Activated CD4-positive, alpha-beta T cell treated with anti-CD3 and anti-CD28 coated beads for 1 hour (primary cell): ENCODE results near the gene KCNK15.
A peak's percentile ranks its signal among the peaks of the same experiment; 100 is the strongest.

Experiments used
- DNase-seq: peaks from one replicate; pipeline ENCODE4 v3.0.0-alpha.2; 2020

The KCNK15 gene

DNA sequence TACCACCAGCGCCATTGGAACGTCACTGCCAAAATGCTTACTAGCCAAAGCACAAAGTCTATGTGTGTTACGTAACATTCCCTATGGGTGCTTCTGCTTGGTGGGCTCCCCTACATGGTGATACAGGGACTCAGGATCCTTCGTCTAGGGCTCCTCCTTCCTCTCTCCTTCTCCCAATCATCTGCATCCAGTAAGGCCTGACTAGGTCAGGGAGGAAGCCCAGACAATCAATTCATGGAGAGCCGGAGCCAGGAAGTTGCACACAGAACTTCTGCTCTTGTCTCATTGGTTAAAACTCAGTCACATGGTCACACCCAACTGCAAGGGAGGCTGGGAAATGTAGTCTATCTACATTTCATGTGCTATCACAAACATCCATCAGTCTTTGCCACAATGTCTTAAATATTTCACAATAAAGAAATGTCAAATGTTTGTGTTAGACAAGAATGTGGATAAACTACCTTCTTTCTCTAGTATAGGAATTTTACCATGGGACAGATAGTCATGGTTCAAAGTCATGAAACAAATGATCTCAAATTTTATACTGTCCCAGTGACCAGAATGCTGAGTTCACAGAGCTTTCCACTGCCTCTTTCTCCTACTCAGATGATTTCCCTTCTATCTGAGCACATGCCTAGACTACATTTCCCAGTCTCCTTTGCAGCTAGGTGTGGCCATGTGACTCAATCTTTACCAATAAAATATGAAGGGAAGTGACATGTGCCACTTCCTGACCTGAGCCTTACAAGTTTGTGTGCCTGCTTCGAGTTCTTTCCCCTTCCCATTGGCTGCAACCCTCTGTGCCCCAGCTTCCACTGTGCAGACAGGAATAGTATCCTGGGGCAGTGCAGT is 9.3 kb upstream of the KCNK15 start:
- DNase-seq, result no peak

DNA sequence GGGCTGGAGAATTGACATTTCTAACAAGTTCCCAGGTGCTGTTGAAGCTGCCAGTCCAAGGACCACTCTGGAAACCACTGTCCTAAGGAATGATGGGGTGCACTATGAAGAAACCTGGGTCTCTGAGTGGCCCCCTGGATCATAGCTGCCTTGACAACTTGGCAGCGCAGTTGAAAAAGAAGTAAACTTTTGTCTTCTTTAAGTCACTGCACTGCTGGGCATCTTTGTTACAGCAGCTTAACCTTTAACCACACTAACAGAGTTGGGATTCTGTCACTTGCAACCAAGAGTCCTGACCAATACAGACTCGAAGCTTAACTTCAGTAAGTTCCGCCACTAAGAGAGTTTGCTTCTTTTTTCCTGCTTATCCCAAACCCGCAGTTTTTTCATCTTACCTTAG is 8.5 kb upstream of the KCNK15 start:
- no peak for DNase-seq

DNA sequence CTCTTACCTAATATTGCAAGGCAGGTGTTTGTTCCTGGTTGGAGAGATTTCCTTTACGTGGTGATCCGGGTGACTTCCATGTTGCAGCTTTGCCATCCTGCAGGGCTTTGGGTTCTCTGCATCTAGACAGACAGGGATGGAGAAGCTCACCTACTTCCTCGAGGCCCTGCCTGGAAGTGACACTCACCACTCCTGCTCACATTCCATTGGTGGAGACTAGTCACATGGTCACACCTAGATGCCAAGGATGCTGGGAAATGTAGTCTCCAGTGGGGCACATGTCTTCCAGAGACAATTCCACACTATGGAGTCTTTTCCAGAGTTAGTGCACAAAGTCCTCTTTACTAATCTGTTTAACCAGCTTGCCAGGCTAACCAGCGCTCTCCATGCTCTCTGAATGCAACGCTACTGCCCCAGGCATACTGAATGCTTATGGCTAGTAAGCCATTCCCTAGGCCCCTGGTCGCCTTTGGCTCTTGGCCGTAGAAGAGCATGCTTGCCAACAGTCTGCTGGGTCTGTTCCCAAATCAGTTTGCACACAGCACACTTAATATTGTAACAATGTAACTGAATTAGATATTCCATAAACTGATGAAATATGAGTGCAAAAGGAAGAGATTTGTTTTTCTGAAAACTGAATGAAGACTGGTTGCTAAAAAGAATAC is 6.7 kb upstream of the KCNK15 start:
- DNase-seq, result no peak

DNA sequence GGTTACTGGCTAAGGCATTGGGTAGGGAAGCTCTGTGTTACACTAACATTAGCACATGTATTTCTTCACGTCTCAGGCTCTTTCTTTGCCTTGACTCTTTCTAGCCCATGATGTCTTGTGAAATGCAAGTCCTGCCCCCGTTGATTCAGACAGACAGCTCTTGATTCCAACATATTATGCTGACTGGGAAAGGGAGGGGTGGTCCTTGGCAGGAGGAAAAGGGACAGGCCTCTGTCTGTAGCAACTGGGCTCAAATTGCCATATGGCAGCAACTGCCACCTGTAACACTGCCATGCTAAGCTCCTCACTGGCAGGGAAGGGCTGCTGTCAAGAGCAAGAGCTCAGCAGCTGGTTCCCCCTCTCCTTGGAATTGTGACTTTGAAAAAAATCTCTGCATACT is 5.7 kb upstream of the KCNK15 start:
- DNase-seq, result no peak

DNA sequence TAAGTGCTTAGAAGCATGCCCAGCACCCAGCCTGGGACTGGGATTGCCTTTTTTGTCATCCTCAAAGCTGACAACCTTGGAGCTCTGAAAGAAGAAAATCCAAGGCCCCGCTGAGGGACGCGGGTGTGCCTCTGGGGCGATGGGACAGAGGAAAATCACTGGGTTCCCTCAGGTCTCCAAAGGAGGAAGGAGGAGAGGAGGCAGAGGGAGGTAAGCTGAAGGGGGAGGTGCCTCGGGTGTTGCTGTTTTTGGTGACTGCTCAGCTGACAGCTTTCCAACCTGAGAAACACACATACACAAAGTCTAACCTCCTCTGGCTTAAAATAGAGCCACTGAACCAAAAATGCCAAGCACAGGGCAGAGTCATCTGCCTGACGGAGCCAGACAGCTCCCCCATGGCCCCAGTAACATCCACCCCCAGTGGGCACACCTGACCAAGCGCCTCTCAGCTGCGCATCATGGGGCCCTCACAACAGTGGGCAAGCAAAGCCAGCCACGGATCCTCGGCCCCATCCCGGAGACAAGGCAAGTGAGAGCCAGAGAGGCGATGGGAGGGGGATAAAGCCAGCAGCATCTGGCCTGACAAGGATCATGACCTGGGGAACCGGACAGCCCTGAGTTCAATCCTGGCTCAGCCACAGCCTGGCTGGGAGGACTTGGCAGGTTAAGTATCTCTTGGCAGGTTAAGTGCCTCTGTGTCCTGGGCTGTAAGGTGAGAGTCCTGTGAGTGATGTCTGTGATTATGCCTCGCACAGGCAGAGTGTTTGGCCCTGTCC is 3.2 kb upstream of the KCNK15 start:
- DNase-seq, result no peak

DNA sequence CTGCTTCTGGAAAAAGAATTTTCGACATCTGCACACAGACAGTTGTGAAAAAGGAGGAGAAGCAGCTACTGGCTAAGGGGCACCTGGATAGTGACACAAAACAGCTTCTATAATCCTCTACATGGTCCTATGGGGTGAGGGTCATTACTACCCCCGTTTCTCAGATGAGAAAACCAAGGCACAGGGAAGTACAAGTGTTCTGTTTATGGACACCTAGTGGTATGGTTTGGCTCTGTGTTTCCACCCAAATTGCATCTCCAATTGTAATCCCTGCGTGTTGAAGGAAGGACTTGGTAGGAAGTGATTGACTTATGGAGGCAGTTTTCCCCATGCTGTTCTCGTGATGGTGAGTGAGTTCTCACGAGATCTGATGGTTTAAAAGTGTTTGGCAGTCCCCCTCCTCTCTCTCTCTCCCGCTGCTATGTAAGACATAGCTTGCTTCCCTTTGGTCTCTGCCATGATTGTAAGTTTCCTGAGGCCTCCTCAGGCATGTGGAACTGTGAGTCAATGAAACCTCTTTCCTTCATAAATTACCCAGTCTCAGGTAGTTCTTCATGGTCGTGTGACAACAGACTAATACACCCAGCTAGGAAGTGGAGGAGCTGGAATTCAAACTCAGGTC is 2.5 kb upstream of the KCNK15 start:
- no peak for DNase-seq

DNA sequence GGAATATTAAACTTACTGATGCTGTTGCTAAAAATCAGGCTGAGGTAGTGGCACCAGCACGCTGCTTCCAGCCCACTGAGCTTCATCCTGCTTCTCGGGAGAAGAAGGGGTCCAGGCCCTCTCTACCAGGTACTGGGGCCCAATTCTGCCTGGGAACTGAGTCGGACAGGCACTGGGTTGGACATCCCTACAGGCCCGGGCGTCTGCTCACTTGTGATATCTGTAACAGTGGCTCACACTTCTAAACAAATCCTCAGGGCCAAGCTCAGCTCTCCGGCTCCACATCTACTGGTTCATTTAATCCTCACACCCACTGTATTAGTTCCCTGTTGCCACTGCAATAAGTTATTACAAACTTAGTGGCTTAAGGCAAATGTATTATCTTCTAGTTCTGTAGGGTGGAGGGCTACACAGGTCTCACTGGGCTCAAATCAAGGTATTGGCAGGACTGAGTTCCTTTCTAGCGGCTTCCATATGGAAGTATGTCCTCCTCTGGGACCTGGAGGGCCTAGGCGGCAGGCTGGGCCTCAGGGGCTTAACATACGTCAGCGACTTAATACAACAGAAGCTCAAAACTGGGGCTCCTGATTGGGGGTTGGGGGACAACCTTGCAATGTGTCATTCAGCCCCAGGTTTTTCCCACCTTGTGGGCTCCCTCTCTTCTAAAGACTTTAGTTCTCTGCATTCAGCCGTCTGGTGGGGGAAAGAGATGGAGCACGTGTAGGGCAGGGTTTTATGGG is 1.6 kb upstream of the KCNK15 start:
- no peak for DNase-seq

DNA sequence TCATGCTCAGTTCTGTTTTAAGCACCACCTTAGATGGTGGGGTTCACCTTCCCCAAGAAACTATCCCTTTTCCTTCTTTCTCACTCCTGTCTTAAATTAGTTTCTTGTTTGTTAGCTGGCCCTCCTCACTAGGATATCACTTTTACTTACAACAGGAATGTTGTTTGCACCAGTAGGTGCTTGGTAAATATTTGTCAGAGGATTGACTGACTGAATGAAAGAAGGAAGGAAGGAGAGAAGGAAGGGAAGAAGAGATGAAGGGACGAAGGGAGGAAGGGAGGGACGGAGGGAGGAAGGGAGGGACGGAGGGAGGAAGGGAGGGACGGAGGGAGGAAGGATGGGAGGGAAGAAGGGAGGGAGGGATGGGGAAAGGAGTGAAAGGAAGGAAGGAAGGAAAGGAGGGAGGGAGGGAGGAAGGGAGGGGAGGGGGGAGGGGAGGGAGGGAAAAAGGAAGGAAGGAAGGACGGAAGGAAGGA is 505 bp upstream of the KCNK15 start:
- no peak for DNase-seq

DNA sequence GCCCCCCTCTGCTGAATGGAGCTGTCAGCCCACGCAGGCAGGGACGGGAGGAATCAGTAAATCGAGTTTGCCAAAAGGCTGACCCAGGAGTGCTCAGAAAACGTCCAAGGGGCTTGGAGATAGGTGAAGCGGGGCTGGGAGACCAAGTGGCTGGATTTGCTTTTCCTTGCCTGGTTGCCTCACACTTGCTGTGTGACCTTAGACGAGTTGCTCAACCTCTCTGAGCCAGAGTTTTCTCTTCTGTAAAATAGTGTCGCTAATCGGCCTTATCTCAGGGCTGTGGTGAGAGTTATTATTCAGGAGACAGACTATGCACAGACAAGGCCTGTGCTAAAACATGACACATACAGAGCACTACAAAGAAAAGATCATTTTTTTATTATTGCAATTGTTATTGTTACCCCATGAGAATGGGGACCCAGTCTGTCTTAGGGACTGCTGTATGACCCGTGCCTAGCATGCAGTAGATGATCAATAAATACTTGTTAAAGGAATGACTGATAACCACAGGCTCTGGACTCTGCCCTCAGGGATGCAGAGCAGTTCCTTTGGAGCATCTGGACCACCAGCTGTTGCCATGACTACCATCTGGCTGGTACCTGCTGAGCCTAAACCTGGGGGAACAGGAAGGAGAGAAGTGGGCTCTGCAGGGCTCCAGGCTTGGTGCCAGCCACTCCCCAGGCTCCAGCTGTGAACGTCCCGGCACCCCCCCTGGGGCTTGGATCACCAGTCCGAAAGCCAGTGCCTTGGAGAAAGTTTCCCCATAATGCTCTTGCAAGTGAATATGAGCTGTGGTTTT is 901 bp downstream of the KCNK15 start:
- DNase-seq, result no peak

DNA sequence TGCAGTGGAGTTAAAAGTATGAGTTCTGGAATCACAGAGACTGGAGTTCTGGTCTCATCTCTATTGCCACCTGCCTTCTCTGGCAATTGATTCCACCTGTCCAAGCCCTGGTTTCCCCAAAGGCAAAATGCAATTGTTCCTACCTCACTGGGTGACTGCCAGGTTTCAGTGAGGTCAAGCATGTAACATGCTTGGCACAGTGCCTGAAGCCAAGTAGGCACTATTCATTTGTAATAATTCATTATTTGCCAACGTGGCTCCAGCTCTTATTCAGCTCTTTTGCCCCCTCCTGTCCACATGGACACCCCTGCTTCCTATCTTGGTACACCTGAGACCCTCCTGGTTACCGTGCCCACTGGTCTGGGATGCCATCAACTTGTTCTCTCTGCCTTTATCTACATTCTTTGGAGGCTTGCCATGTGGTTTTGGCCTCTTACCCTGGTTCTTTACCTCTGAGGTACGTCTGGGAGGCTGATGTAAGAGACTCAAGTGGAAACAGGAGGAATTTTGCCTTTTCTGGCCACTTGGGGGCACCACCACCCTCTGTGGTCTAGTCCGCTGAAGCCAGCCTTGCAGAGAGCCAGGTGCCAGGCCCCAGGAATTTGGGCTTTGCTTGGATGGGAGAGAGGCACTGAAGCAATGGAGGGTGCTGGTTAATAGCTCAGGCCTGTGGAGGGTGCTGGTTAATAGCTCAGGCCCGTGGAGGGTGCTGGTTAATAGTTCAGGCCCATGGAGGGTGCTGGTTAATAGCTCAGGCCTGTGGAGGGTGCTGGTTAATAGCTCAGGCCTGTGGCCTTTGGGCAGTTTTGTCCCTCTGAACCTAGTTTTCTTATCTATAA is 1.7 kb downstream of the KCNK15 start:
- peak; percentile 32 for DNase-seq

DNA sequence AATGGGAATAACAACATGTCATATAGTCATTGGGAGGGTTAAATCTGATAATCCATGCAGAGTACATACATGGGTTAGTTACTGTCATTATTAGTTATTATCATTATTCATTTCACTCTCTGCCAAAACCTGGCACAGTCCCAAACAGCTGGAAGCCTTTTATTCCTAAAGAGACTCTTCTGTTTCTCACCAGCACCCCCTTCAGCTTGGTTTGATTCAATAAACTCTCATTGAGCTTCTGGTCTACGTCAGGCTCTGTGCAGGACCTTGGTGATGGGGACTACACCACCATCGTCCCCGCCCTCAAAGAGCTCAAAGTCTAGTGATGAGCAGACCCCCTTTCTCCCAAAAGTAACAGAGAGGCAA is 2.3 kb downstream of the KCNK15 start:
- no peak for DNase-seq

DNA sequence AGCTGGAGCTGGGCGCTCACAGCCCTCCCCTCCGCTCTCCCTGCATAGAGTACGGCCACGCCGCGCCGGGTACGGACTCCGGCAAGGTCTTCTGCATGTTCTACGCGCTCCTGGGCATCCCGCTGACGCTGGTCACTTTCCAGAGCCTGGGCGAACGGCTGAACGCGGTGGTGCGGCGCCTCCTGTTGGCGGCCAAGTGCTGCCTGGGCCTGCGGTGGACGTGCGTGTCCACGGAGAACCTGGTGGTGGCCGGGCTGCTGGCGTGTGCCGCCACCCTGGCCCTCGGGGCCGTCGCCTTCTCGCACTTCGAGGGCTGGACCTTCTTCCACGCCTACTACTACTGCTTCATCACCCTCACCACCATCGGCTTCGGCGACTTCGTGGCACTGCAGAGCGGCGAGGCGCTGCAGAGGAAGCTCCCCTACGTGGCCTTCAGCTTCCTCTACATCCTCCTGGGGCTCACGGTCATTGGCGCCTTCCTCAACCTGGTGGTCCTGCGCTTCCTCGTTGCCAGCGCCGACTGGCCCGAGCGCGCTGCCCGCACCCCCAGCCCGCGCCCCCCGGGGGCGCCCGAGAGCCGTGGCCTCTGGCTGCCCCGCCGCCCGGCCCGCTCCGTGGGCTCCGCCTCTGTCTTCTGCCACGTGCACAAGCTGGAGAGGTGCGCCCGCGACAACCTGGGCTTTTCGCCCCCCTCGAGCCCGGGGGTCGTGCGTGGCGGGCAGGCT is 4.6 kb downstream of the KCNK15 start:
- DNase-seq, result no peak

DNA sequence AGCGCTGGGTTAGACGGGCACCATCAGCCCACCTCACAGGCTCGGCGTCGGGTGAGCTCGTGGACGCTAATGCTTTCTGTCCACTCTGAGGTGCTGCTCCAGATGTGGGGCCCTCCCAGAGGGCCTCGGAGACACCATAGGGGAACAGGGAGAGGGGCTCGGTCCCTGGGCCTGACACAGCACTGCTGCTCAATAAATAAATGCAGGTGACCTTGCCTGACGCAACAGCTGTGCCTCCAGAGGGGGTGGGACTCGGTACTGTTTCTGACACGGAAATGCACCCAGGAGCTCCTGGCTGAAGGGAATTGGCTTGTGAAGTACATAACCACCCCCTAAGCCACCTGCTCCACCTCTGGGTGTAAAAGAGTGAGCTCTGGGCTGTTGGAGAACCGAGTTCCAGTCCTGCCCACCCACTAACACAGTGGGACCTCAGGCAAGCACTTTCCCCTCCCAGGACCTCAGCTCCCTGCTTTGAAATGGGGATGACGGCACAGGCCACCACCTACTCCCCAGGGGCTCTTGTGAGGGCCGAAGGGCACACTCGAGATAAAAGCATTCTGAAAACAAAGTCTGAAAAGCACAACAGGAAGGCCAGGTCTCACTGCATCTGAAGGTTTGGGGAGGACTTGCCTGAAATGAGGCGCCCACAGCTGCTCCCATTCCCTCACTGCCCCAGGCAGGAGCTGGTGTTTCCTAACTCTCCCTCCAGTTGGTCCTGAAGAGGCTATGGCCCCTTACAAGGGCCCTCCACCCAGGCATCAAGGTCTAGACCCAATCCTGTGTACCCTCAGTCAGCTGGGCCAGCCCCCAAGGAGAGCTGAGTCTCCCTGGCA is 6.7 kb downstream of the KCNK15 start:
- no peak for DNase-seq

DNA sequence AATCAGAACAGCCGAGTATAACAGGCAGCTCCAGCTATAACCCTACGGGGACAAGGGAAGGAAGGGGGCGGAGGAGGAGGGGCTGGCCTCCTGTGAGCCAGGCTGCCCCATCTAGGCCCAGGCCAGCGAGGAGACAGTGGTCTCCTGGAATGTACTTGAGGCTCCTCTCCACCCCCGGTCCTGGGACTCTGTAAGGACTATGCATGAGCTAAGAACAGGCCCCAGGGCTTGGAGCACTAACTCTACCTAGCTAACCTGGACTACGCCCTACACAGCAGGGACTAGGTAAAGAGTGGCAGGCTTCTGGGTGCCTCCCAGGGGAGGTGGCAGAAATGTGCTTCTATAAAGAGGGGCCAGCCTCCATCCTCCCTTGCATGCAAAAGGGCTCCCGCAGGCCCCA is 8.9 kb downstream of the KCNK15 start:
- DNase-seq, result no peak

DNA sequence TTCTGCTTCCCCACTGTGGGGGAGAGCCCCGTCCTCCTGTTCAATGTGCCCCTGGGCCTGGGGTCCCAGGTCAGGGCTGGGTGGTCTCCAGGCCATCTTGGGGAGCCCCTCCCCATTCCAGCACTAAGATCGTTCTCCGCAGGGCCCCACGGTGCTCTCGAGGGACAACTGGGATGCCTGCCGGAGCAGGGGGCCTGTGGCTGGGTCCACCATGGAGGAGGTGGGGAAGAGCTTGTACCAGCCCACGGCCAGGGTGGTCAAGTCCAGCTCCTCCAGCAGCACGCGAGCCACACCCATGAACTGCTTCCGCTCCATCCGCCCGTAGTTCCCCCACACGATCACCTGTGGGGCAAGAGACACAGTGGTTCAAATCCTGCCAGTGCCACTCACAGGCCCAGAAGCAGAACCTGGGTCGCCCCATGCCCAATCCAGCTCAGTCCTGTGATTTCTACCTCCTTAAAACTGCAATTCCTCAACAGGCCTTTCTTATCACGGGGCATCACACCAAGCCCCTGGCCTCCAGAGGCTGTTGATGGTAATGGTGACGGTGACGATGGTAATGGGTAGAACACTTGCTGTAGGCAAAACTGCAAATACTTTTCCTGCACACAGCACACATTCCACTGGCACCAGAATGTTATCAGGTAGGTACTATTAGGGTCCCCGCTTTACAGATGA is 10.5 kb downstream of the KCNK15 start:
- DNase-seq, result no peak

DNA sequence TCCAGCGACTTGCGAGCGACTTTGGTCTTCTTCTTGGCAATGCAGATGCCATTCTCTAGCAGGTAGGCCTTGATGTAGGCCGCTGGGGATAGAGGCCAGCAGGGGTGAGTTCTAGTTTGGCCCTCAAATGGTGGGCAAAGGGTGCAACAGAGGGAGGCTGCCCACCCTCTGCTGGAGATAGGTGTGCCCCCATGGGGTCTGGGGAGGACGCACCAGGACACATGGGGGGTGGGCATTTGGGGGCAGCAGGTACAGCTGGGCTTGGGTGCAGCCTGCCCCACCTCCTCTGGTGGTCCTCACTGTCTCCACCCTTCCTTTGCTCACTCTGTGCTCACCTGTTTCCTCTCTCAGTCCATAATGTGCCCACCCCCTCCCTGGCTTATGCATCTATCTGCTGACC is 11.3 kb downstream of the KCNK15 start:
- no peak for DNase-seq

DNA sequence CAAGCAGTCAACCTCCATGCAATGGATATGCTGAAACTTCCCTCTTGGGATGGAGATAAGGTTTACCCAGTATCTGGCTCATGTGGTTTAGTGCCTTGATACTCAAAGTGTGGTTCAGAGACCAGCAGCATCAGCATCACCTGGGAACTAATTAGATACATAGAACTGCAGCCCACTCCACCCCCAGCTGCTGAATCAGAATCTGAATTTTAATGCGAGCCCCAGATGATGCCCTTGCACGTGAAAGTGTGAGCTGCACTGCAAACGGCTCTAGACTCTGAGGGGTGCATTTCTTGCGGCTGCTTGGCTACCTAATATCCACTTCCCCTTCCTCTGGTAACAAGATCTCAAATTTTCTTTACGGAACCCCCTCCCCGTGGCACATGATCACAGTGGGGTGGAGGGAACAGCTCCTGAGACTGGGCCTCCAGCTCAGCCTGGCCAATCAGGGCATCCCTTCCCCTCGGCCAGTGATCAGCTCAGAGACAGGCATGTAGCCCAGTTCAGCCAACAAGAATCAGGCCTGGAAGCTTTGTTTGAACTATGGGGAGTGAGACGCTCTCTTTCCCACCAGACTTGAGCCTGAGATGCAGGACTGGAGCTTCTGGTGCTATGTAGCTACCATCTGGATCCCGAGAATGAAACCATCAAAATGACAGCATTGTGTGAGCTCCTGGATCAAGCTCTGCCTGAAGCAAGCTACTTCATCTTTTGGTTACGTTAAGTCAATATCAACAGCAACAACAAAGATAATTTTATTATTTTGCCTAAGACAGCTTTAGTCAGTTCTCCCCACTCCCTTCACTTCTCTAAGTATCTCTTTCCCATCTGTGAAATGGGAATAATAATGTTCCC is 12.8 kb downstream of the KCNK15 start:
- DNase-seq, result no peak
